ENCODE results near the gene DENND1A.

The DENND1A gene

GRCh38 chr9:123490688-123491087, 439.2 kb downstream of the DENND1A start:
- no peak overlapping the region for H3K4me3 ChIP-seq (ENCODE audit: low read depth, low read length)
- no peak for TF ChIP-seq CTCF (IDR thresholded peaks at IDR 0.05; ENCODE audit: control insufficient read depth, extremely low read depth, insufficient read depth)
- no peak for DNase-seq (ENCODE audit: low read depth)

GRCh38 chr9:123488722-123489321, 441.1 kb downstream of the DENND1A start:
- DNase-seq (ENCODE audit: low read depth) = no peak
- no peak for TF ChIP-seq CTCF (IDR thresholded peaks at IDR 0.05; ENCODE audit: control insufficient read depth, extremely low read depth, insufficient read depth)
- H3K4me3 ChIP-seq (ENCODE audit: low read depth, low read length) = no peak overlapping the region

GRCh38 chr9:123487944-123488548, 441.9 kb downstream of the DENND1A start:
- DNase-seq (ENCODE audit: low read depth) = no peak
- TF ChIP-seq CTCF (IDR thresholded peaks at IDR 0.05; ENCODE audit: control insufficient read depth, extremely low read depth, insufficient read depth) = no peak
- no peak overlapping the region for H3K4me3 ChIP-seq (ENCODE audit: low read depth, low read length)

- no peak for TF ChIP-seq CTCF (IDR thresholded peaks at IDR 0.05; ENCODE audit: control insufficient read depth, extremely low read depth, insufficient read depth)
- no peak for DNase-seq (ENCODE audit: low read depth)
- H3K4me3 ChIP-seq (ENCODE audit: low read depth, low read length) = no peak overlapping the region
Observed at GRCh38 chr9:123486431-123486830, 443.5 kb downstream of the DENND1A start.

- no peak for TF ChIP-seq CTCF (IDR thresholded peaks at IDR 0.05; ENCODE audit: control insufficient read depth, extremely low read depth, insufficient read depth)
- H3K4me3 ChIP-seq (ENCODE audit: low read depth, low read length) = no peak overlapping the region
- no peak for DNase-seq (ENCODE audit: low read depth)
Observed at GRCh38 chr9:123485216-123485615, 444.7 kb downstream of the DENND1A start.

- no peak for TF ChIP-seq CTCF (IDR thresholded peaks at IDR 0.05; ENCODE audit: control insufficient read depth, extremely low read depth, insufficient read depth)
- DNase-seq (ENCODE audit: low read depth) = no peak
- no peak overlapping the region for H3K4me3 ChIP-seq (ENCODE audit: low read depth, low read length)
Observed at GRCh38 chr9:123484130-123484529, 445.8 kb downstream of the DENND1A start.

Data from LNCaP clone FGC (cell line).